HepG2 (cell line): ENCODE results near the gene PPP1R12C. TPM values are rescaled to one million over a fixed set of nuclear protein-coding genes. Genes with fewer than 3 reads are reported as not detected.

Experiments
- EZH2 ChIP-seq: conservative IDR thresholded peaks from 2 replicates; pipeline ENCODE4 v1.6.1; 2012; ENCODE audit warnings: mild to moderate bottlenecking, low read depth, low read length, moderate library complexity
- KDM2A ChIP-seq: sonication (generic); formaldehyde crosslinking; IDR thresholded peaks from 2 replicates; pipeline ENCODE4 v1.4.0; 2020; ENCODE audit warnings: low read depth, missing genetic modification reagents, borderline replicate concordance
- LCORL ChIP-seq, 2 experiments: fragments of 450-650 bp in 1 of 2; sonication (generic) in 1 of 2; formaldehyde crosslinking in 1 of 2; IDR thresholded peaks; 2 replicates each; pipeline versions ENCODE4 v1.5.0 to v1.6.1; 2017 to 2020; ENCODE audit warnings: antibody characterized with exemption in 1 of 2, missing genetic modification reagents in 1 of 2
- MAX ChIP-seq: IDR thresholded peaks from 2 replicates; pipeline ENCODE4 v1.6.1; 2012; ENCODE audit warnings: inconsistent platforms
- MYC ChIP-seq: sonication (generic); formaldehyde crosslinking; IDR thresholded peaks from 2 replicates; pipeline ENCODE4 v1.9.0; 2021; ENCODE audit warnings: missing genetic modification reagents, borderline replicate concordance
- REXO4 ChIP-seq: sonication (generic); formaldehyde crosslinking; IDR thresholded peaks from 2 replicates; pipeline ENCODE4 v1.8.0; 2022; ENCODE audit warnings: missing genetic modification reagents, mild to moderate bottlenecking, borderline replicate concordance
- THAP9 ChIP-seq: sonication (generic); formaldehyde crosslinking; IDR thresholded peaks from 2 replicates; pipeline ENCODE4; 2020; ENCODE audit warnings: missing genetic modification reagents, mild to moderate bottlenecking, borderline replicate concordance
- ZBTB1 ChIP-seq: sonication (generic); formaldehyde crosslinking; IDR thresholded peaks from 2 replicates; pipeline ENCODE4 v1.4.0; 2020; ENCODE audit warnings: missing genetic modification reagents, borderline replicate concordance
- ZBTB8A ChIP-seq: sonication (generic); formaldehyde crosslinking; IDR thresholded peaks from 2 replicates; pipeline ENCODE4 v1.4.0; 2020; ENCODE audit warnings: mild to moderate bottlenecking, low read depth, missing genetic modification reagents, borderline replicate concordance
- ZFP91 ChIP-seq: sonication (generic); formaldehyde crosslinking; IDR thresholded peaks from 2 replicates; pipeline ENCODE4 v1.9.0; 2022; ENCODE audit warnings: missing genetic modification reagents, mild to moderate bottlenecking, borderline replicate concordance
- ZNF101 ChIP-seq: sonication (generic); formaldehyde crosslinking; IDR thresholded peaks from 2 replicates; pipeline ENCODE4 v1.4.0; 2020; ENCODE audit warnings: mild to moderate bottlenecking, low read depth, missing genetic modification reagents, borderline replicate concordance
- ZNF3 ChIP-seq: IDR thresholded peaks from 2 replicates; pipeline ENCODE4 v1.7.0; 2017; ENCODE audit warnings: inconsistent platforms
- ZNF460 ChIP-seq: sonication (generic); formaldehyde crosslinking; IDR thresholded peaks from 2 replicates; pipeline ENCODE4 v1.5.1; 2020; ENCODE audit warnings: missing genetic modification reagents, mild to moderate bottlenecking, borderline replicate concordance
- polyA plus RNA-seq, 8 experiments: library from polyadenylated mRNA; depleted of rRNA in 3 of 8; stranded (reverse) in 7 of 8; unstranded in 1 of 8; fragments of >200 nt; fragmentation: Illumina TruSeq in 4 of 8; extraction: Trizol in 4 of 8; gene quantifications; 2 replicates each; pipeline versions ENCODE4 v1.2.1 to v1.2.3, GENCODE V29; 2011 to 2016; ENCODE audit warnings: low read depth in 4 of 8, missing spikeins in 1 of 8, mixed read lengths in 1 of 8; ENCODE audit not compliant: insufficient read depth in 1 of 8
- total RNA-seq, 5 experiments: library from RNA; depleted of rRNA; stranded (reverse); fragments of >200 nt; fragmentation: Illumina TruSeq; extraction: Trizol; gene quantifications; 2 replicates each; pipeline ENCODE4 v1.2.3, GENCODE V29; 2016; ENCODE audit warnings: low read depth in 1 of 5
- TF ChIP-seq, protein P1 (sequence below): sonication (generic); formaldehyde crosslinking; IDR thresholded peaks from one replicate; pipeline ENCODE4 v1.5.1; 2020; ENCODE audit warnings: mild to moderate bottlenecking, missing genetic modification reagents; ENCODE audit errors: not compliant biosample characterization

PPP1R12C gene
- total and polyA plus RNA-seq, 2 of the 13 experiments (the other 11 are each of a cell fraction or from before 2014, with no cell fraction given) = 29.7 to 30.3 TPM

DNA sequence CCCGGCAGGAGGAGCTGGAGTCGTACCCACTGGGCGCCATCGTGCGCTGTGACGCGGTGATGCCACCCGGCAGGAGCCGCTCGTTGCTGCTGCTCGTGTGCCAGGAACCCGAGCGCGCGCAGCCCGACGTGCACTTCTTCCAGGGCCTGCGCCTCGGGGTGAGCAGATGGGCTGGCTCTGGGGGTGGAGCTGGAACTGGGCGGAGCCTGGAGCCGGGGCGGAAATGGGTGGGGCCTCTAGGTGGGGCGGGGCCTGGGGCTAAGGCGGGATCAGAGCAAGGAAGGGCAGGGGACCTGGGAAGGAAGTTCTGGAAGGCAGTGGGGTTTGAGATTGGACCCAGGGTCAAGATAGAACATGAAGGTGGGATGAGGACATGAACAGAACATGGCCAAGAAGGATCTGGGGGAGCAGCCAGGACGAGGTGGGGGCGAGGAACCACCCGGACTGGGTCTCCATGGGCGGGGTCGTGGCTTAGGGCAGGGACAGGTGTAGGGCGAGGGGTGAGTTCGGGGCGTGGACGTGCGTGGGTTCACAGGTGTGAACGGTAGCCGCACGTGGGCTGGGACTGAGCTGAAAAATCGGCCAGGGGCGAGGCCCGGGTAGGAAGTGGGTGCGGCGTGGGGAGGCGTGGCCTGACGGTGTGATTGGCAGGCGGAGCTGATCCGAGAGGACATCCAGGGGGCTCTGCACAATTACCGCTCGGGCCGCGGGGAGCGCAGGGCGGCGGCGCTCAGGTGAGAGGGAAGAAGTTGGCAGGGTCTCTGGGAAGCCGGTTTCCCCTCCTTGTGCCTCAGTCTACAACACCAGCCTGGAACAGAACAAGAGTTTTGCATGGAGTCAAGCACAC is 37.1 kb downstream of the PPP1R12C start (continued):
- TF ChIP-seq ZBTB8A (CRISPR knock-in tag) = no peak
- TF ChIP-seq THAP9 = peak; percentile 12; the same call in 1 of the 2 replicates
- no peak for TF ChIP-seq ZNF3 (CRISPR knock-in tag)
- no peak for TF ChIP-seq ZNF101 (CRISPR knock-in tag)
- no peak for TF ChIP-seq EZH2
- no peak for TF ChIP-seq REXO4 (CRISPR knock-in tag)
- no peak for TF ChIP-seq ZBTB1 (CRISPR knock-in tag)
- TF ChIP-seq ZFP91 (CRISPR knock-in tag) = 0 out of 2 replicates have a peak, but pooled peaks have one; percentile 6
- TF ChIP-seq, protein P1, sequence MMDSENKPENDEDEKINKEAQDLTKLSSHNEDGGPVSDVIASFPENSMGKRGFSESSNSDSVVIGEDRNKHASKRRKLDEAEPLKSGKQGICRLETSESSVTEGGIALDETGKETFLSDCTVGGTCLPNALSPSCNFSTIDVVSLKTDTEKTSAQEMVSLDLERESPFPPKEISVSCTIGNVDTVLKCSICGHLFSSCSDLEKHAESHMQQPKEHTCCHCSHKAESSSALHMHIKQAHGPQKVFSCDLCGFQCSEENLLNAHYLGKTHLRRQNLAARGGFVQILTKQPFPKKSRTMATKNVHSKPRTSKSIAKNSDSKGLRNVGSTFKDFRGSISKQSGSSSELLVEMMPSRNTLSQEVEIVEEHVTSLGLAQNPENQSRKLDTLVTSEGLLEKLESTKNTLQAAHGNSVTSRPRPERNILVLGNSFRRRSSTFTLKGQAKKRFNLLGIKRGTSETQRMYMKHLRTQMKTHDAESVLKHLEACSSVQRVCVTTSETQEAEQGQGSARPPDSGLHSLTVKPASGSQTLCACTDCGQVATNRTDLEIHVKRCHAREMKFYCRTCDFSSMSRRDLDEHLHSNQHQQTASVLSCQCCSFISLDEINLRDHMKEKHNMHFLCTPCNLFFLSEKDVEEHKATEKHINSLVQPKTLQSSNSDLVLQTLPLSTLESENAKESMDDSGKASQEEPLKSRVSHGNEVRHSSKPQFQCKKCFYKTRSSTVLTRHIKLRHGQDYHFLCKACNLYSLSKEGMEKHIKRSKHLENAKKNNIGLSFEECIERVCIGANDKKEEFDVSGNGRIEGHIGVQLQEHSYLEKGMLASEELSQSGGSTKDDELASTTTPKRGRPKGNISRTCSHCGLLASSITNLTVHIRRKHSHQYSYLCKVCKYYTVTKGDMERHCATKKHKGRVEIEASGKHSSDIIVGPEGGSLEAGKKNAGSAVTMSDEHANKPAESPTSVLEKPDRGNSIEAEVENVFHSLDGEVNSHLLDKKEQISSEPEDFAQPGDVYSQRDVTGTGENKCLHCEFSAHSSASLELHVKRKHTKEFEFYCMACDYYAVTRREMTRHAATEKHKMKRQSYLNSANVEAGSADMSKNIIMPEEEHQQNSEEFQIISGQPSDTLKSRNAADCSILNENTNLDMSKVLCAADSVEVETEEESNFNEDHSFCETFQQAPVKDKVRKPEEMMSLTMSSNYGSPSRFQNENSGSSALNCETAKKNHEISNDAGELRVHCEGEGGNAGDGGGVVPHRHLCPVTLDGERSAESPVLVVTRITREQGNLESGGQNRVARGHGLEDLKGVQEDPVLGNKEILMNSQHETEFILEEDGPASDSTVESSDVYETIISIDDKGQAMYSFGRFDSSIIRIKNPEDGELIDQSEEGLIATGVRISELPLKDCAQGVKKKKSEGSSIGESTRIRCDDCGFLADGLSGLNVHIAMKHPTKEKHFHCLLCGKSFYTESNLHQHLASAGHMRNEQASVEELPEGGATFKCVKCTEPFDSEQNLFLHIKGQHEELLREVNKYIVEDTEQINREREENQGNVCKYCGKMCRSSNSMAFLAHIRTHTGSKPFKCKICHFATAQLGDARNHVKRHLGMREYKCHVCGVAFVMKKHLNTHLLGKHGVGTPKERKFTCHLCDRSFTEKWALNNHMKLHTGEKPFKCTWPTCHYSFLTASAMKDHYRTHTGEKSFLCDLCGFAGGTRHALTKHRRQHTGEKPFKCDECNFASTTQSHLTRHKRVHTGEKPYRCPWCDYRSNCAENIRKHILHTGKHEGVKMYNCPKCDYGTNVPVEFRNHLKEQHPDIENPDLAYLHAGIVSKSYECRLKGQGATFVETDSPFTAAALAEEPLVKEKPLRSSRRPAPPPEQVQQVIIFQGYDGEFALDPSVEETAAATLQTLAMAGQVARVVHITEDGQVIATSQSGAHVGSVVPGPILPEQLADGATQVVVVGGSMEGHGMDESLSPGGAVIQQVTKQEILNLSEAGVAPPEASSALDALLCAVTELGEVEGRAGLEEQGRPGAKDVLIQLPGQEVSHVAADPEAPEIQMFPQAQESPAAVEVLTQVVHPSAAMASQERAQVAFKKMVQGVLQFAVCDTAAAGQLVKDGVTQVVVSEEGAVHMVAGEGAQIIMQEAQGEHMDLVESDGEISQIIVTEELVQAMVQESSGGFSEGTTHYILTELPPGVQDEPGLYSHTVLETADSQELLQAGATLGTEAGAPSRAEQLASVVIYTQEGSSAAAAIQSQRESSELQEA (CRISPR knock-in tag) = no peak
- no peak for TF ChIP-seq ZNF460 (CRISPR knock-in tag)
- no peak; the same call in 1 of the 2 replicates for TF ChIP-seq KDM2A (CRISPR knock-in tag)
- TF ChIP-seq LCORL (IDR thresholded peaks at IDR 0.05) = no peak
- TF ChIP-seq LCORL (CRISPR knock-in tag; IDR thresholded peaks at IDR 0.05) = peak; percentile 28; the same call in 1 of the 2 replicates
- peak; percentile 62 for TF ChIP-seq MYC (CRISPR knock-in tag)
- TF ChIP-seq MAX = peak; percentile 81
